CD4-positive, alpha-beta memory T cell (primary cell): ENCODE data around the gene PRTFDC1. TPM values are rescaled to one million over a fixed set of nuclear protein-coding genes. Genes with fewer than 3 reads are reported as not detected.

Experiments
- CTCF ChIA-PET: fragments of 350-600 bp; sonication (Branson Sonifier 250); formaldehyde crosslinking; loops from one replicate; lab custom pipeline; 2021; ENCODE audit warnings: inconsistent platforms; ENCODE audit not compliant: partially characterized antibody; lab: Charles Lee
- POLR2A ChIA-PET: fragments of 350-600 bp; sonication (Branson Sonifier 250); formaldehyde crosslinking; loops from one replicate; lab custom pipeline; 2021; ENCODE audit not compliant: partially characterized antibody; lab: Charles Lee
- DNase-seq, 5 donors: peaks; one replicate each; pipeline versions ENCODE4 v3.0.0 to v3.0.0-alpha.2; 2020 to 2022; ENCODE audit warnings: mixed read lengths in 1 of 5
- H3K27ac ChIP-seq: one replicate; pipeline ENCODE4 v1.7.0; 2013; ENCODE audit warnings: low read depth, low read length
- H3K27me3 ChIP-seq: 2 replicates; pipeline ENCODE4 v1.7.0; 2013; ENCODE audit warnings: mild to moderate bottlenecking, low read length, moderate library complexity; ENCODE audit not compliant: insufficient read depth
- H3K36me3 ChIP-seq: 2 replicates; pipeline ENCODE4 v1.7.0; 2013; ENCODE audit warnings: mild to moderate bottlenecking, low read length, moderate library complexity; ENCODE audit not compliant: insufficient read depth
- H3K4me1 ChIP-seq: 2 replicates; pipeline ENCODE4 v1.7.0; 2013; ENCODE audit warnings: mild to moderate bottlenecking, low read length, moderate library complexity; ENCODE audit not compliant: insufficient read depth
- H3K4me3 ChIP-seq, 2 donors: one replicate each; pipeline ENCODE4 v1.7.0; 2013; ENCODE audit warnings: low read length in 2 of 2, mild to moderate bottlenecking in 1 of 2
- H3K9me3 ChIP-seq, 2 donors: one replicate each; pipeline ENCODE4 v1.7.0; 2013; ENCODE audit warnings: low read length in 2 of 2, control low read depth in 1 of 2; ENCODE audit not compliant: control insufficient read depth in 1 of 2
- H3K27ac Mint-ChIP-seq, 7 donors: one replicate each; pipeline ENCODE4 v1.8.0; 2020 to 2021; ENCODE audit warnings: mixed read lengths in 7 of 7, mild to moderate bottlenecking in 6 of 7, inconsistent platforms in 3 of 7, moderate library complexity in 3 of 7
- H3K27me3 Mint-ChIP-seq, 2 donors: one replicate each; pipeline ENCODE4 v1.8.0; 2020 to 2021; ENCODE audit warnings: mixed read lengths in 2 of 2
- H3K36me3 Mint-ChIP-seq, 2 donors: one replicate each; pipeline ENCODE4 v1.8.0; 2020 to 2021; ENCODE audit warnings: mixed read lengths in 2 of 2, inconsistent platforms in 1 of 2, mild to moderate bottlenecking in 1 of 2
- H3K4me1 Mint-ChIP-seq, 4 donors: one replicate each; pipeline ENCODE4 v1.8.0; 2020 to 2021; ENCODE audit warnings: mixed read lengths in 4 of 4, mild to moderate bottlenecking in 1 of 4
- H3K4me3 Mint-ChIP-seq, 8 donors: one replicate each; pipeline ENCODE4 v1.8.0; 2020 to 2021; ENCODE audit warnings: mixed read lengths in 8 of 8, mild to moderate bottlenecking in 7 of 8, moderate library complexity in 6 of 8, inconsistent platforms in 3 of 8
- H3K9me3 Mint-ChIP-seq, 8 donors: one replicate each; pipeline ENCODE4 v1.8.0; 2020 to 2021; ENCODE audit warnings: mixed read lengths in 8 of 8, mild to moderate bottlenecking in 5 of 8, inconsistent platforms in 3 of 8, moderate library complexity in 1 of 8
- intact Hi-C: fragments of 100-400 bp; cut with micrococcal nuclease; formaldehyde crosslinking; loops from one replicate; pipeline ENCODE4 v1.15.1; 2023
- polyA plus RNA-seq, 2 donors: library from polyadenylated mRNA; unstranded; fragments of 300-500 nt; fragmentation: Illumina TruSeq; gene quantifications; one replicate each; pipeline ENCODE4 v1.2.3, GENCODE V29; 2021
- total RNA-seq, 2 experiments: library from RNA; stranded (reverse); gene quantifications; one replicate each; pipeline ENCODE4 v1.2.3, GENCODE V29; 2021

Gene PRTFDC1
- total and polyA plus RNA-seq, 4 experiments from 2014 or later = 0.21 to 0.97 (median 0.31) TPM

DNA sequence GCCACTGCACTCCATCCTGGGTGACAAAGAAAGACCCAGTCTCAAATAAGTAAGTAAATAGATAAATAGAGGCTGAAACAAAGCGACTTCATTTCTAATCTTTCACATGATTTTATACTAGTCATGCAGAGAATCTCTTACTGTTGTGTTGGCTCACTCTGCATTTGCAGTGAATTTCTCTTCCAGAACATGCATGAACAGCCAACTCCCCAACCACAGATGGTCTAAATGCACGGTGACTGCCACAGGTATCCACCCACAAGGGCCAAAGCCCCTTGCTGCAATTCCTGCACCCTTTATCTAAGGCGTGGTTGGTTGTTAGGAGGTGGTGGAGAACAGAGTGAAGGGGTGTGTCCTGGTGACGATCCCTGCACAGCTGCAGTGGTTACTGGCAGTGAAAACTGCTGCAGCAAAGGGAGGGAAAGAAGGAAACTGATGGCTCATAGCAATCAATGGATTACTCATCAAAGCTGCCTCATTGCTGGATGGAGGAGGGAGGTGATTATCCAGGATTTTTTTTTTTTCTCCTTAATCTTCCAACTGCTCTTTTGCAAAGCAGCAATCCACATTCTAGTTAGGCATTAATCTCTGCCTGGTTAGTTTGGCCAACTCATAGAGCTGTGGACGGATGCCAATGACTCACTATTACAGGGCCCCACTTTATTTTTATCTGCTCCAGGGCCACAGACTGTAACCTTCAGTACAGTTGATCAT, 50.6 kb downstream of the PRTFDC1 start:
- Histone ChIP-seq H3K9me3 (no peaks in the 10 kb centered on the region), H3K4me3 (no peak overlapping the region), H3K27me3 (no peaks in the 10 kb centered on the region), H3K36me3 (no peaks in the 10 kb centered on the region), H3K27ac (no peak overlapping the region), H3K4me1 (peaks cover 42% of the 10 kb centered on the region)
- peaks cover 1 to 8% of the 10 kb centered on the region in 2 donors for H3K36me3 Mint-ChIP-seq
- intact Hi-C loops = loop anchor here (2.0 to 5.0 kb wide), 2 partner anchors 19 to 35 kb away; no protein-coding TSS in a partner anchor
- H3K4me1 Mint-ChIP-seq = peaks cover 27 to 60% (median 35%) of the 10 kb centered on the region in 4 donors
- DNase-seq = no peak
- H3K4me3 Mint-ChIP-seq = peak overlapping the region in 5 of 8 donors; percentile 38 to 69 (median 66)
- no peaks in the 10 kb centered on the region for H3K9me3 Mint-ChIP-seq
- ChIA-PET POLR2A (interaction anchor here (0.8 to 0.9 kb wide), 2 partner anchors 15 to 114 kb away, joined by 3 to 4 read pairs; partner anchors contain the start of genes ENKUR and THNSL1), CTCF (interaction anchor here (0.6 kb wide), 1 partner anchor 122 kb away, joined by 3 read pairs; no protein-coding TSS in a partner anchor)
- no peaks in the 10 kb centered on the region for H3K27me3 Mint-ChIP-seq
- H3K27ac Mint-ChIP-seq = peak overlapping the region in 6 of 7 donors; percentile 11 to 86 (median 71)

DNA sequence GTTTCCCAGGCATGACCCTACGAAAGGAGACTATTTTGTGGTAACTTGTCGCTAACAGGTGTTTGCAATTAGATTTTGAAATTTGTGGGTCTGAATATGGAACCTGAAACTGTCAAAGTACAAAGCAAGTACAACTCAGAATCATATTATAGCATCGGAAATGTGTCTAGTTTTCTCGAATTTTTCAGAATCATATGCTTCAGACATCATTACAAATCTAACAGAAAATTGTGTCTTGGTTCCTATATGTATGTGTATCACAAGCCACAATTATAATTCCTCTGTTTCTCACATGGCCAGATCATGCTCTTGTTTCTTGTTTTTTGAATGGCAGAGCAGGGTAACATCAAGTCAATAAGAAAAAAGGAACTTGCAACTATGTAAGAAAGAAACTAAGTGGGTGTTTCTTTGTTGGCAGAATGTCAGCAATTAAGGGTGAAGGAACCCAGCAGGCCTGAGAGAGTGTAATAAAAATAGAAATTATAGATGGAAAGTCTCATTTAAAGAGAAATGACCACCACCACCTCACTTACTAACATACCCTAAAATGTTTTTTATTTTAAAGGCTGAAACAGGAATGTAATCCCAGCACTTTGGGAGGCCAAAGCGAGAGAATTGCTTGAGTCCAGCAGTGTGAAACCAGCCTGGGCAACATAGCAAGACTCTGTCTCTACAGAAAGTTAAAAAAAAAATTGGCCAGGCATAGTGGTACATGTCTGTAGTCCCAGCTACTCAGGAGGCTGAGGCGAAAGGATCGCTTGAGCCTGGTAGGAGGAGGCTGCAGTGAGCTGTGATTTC, 51.3 kb downstream of the PRTFDC1 start:
- intact Hi-C loops = loop anchor here (2.0 to 5.0 kb wide), 2 partner anchors 20 to 36 kb away; no protein-coding TSS in a partner anchor
- CTCF ChIA-PET = interaction anchor here (0.6 to 1.2 kb wide), 4 partner anchors 11 to 174 kb away, joined by 3 read pairs; partner anchors contain the start of gene PRTFDC1
- H3K9me3 Mint-ChIP-seq = no peaks in the 10 kb centered on the region

DNA sequence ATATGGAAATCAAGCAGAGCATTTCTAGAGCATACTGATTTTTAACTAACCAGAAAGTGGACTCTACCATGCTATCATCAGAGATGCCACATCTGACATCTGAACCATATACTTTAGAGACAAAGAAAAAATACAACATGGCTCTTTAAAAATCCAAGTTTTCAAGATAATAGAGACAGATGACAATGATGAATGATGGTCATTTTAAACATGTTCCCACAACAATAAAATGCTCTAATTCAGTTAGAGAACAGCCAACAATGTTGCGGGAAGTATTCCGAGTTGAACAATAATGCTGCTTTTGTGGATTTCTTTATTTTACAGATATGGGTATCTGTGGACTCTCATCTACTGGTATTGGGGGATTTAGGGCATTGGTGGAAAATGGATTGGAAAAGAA, 52.8 kb downstream of the PRTFDC1 start:
- H3K9me3 Mint-ChIP-seq = no peaks in the 10 kb centered on the region
- H3K27me3 Mint-ChIP-seq = no peaks in the 10 kb centered on the region
- intact Hi-C loops = loop anchor here (5.0 kb wide), 1 partner anchor 72 kb away; no protein-coding TSS in a partner anchor
- no peak for DNase-seq
- Histone ChIP-seq H3K4me1 (peaks cover 62% of the 10 kb centered on the region), H3K4me3 (no peak overlapping the region), H3K36me3 (no peaks in the 10 kb centered on the region), H3K9me3 (no peaks in the 10 kb centered on the region), H3K27ac (no peak overlapping the region), H3K27me3 (no peaks in the 10 kb centered on the region)
- H3K4me1 Mint-ChIP-seq = peaks cover 33 to 71% (median 48%) of the 10 kb centered on the region in 4 donors
- no peak overlapping the region for H3K4me3 Mint-ChIP-seq
- peaks cover 0 to 4% of the 10 kb centered on the region in 2 donors for H3K36me3 Mint-ChIP-seq
- peak overlapping the region in 1 of 7 donors; percentile 61 for H3K27ac Mint-ChIP-seq
- ChIA-PET CTCF (interaction anchor here (1.2 kb wide), 3 partner anchors 15 to 172 kb away, joined by 3 read pairs; partner anchors contain the start of gene PRTFDC1), POLR2A (interaction anchor here (1.1 kb wide), 2 partner anchors 11 kb away, joined by 3 read pairs; no protein-coding TSS in a partner anchor)

More for the DNA sequence above, 51.3 kb downstream of the PRTFDC1 start:
- Mint-ChIP-seq H3K36me3 (peaks cover 1 to 5% of the 10 kb centered on the region in 2 donors), H3K27ac (peak overlapping the region; percentile 5 to 81 (median 64)), H3K4me3 (peak overlapping the region in 5 of 8 donors; percentile 22 to 73 (median 51)), H3K27me3 (no peaks in the 10 kb centered on the region), H3K4me1 (peaks cover 27 to 65% (median 37%) of the 10 kb centered on the region in 4 donors)
- Histone ChIP-seq H3K27ac (no peak overlapping the region), H3K27me3 (no peaks in the 10 kb centered on the region), H3K4me1 (peaks cover 50% of the 10 kb centered on the region), H3K4me3 (no peak overlapping the region), H3K36me3 (no peaks in the 10 kb centered on the region), H3K9me3 (no peaks in the 10 kb centered on the region)
- no peak for DNase-seq
- POLR2A ChIA-PET = interaction anchor here (0.8 to 1.1 kb wide), 4 partner anchors 10 to 179 kb away, joined by 3 to 5 read pairs (median 3); no protein-coding TSS in a partner anchor

DNA sequence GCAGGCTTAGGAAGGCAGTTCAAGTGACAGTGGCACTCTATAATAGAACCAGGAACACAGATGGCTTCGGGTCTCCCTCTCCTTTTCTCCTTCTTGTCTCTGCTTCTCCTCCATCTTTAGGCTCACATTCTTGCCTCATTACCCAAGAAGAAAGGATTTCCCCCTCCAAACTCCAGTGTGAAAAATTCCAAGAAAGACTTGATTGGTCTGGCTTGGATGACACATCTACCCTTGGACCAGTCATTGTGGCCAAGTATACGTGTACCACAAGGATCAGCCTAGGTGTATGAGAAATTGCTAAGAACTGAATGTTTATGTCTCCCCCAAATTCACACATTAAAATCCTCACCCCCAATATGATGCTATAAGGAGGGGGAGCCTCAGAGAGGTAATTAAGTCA, 53.9 kb downstream of the PRTFDC1 start:
- Mint-ChIP-seq H3K36me3 (peaks cover 0 to 4% of the 10 kb centered on the region in 2 donors), H3K27ac (peak overlapping the region in 2 of 7 donors; percentile 9 to 64), H3K4me1 (peaks cover 38 to 80% (median 56%) of the 10 kb centered on the region in 4 donors), H3K4me3 (peak overlapping the region in 1 of 8 donors; percentile 3), H3K9me3 (no peaks in the 10 kb centered on the region), H3K27me3 (no peaks in the 10 kb centered on the region)
- POLR2A ChIA-PET = interaction anchor here (1.3 kb wide), 1 partner anchor 11 kb away, joined by 3 read pairs; no protein-coding TSS in a partner anchor
- Histone ChIP-seq H3K9me3 (no peaks in the 10 kb centered on the region), H3K36me3 (no peaks in the 10 kb centered on the region), H3K27me3 (no peaks in the 10 kb centered on the region), H3K4me3 (no peak overlapping the region), H3K27ac (no peak overlapping the region), H3K4me1 (peaks cover 73% of the 10 kb centered on the region)
- CTCF ChIA-PET = no interaction called here
- intact Hi-C loops = loop anchor here (5.0 kb wide), 1 partner anchor 71 kb away; no protein-coding TSS in a partner anchor
- no peak for DNase-seq

DNA sequence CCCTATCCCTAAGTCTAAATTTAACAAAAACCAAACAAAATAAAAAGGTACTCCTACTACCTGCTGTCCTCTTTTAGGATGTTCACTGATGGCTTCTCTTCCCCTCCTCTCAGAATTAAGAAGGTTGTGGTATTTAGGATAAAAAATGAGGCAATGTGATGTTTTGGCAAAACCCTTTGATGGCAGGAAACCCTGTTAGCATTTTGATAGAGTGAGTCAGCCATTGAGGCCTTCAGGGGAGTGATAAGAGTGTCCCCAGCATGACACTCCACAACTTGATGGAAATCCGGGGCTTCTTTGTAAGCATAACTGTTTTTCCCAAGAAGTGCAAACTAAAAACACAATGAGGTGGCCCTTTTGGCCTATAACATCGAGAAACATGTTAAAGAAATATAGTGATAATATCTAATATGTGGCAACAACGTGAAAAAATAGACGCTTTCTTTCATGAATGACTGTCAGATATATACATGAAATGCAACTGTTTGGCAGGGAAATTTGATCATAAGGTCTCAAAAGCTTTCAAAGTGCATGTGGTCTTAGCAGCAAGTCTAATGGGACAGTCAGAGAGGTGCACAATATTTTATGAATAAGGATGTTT, 55.0 kb downstream of the PRTFDC1 start:
- CTCF ChIA-PET = interaction anchor here (1.0 kb wide), 1 partner anchor 13 kb away, joined by 3 read pairs; no protein-coding TSS in a partner anchor

DNA sequence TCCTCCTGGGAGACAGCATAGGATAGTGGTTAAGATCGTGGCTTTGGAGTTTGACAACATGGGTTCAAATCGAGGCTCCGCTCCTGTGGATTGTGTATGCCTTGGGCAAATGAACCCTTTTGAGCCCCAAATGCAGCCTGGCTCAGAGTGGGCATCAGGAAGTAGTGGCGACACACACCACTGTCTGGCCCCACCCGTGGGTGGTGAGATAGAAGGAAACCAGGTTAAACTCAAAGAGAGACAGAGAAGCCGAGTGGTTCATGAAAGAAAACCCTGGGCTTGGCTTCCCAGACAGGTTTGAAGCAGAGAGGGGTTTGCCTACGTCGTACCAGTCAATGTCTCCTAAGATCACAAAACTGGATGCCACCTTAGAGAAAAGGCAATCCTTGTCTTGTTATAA, 57.7 kb downstream of the PRTFDC1 start:
- peak overlapping the region; percentile 35 for H3K27ac ChIP-seq
- no peaks in the 10 kb centered on the region for H3K36me3 ChIP-seq
- H3K36me3 Mint-ChIP-seq = peaks cover 0 to 10% of the 10 kb centered on the region in 2 donors
- peak overlapping the region; percentile 9 to 40 for H3K4me3 ChIP-seq
- peaks cover 0 to 2% (median 0%) of the 10 kb centered on the region in 8 donors for H3K9me3 Mint-ChIP-seq
- intact Hi-C loops = loop anchor here (2.0 to 5.0 kb wide), 2 partner anchors 67 to 170 kb away; no protein-coding TSS in a partner anchor
- POLR2A ChIA-PET = interaction anchor here (0.7 to 3.7 kb wide), 6 partner anchors 9 to 58 kb away, joined by 4 to 25 read pairs (median 5); partner anchors contain the start of gene PRTFDC1
- H3K4me1 Mint-ChIP-seq = peaks cover 31 to 84% (median 53%) of the 10 kb centered on the region in 4 donors
- peak overlapping the region; percentile 95 to 98 (median 96) for H3K27ac Mint-ChIP-seq
- H3K27me3 Mint-ChIP-seq = no peaks in the 10 kb centered on the region
- H3K4me3 Mint-ChIP-seq = peak overlapping the region; percentile 72 to 94 (median 86)
- CTCF ChIA-PET = interaction anchor here (0.8 to 2.3 kb wide), 4 partner anchors 10 to 171 kb away, joined by 3 to 7 read pairs (median 4); partner anchors contain the start of gene ARHGAP21
- no peaks in the 10 kb centered on the region for H3K9me3 ChIP-seq
- peak; percentile 24 to 54 (median 36) for DNase-seq
- H3K27me3 ChIP-seq = no peaks in the 10 kb centered on the region
- H3K4me1 ChIP-seq = peaks cover 62% of the 10 kb centered on the region

More for the DNA sequence above, 55.0 kb downstream of the PRTFDC1 start:
- Histone ChIP-seq H3K36me3 (no peaks in the 10 kb centered on the region), H3K27ac (no peak overlapping the region), H3K4me3 (no peak overlapping the region), H3K27me3 (no peaks in the 10 kb centered on the region), H3K4me1 (peaks cover 72% of the 10 kb centered on the region), H3K9me3 (no peaks in the 10 kb centered on the region)
- peak in 4 of 5 donors; percentile 16 to 37 (median 30) for DNase-seq
- Mint-ChIP-seq H3K27me3 (no peaks in the 10 kb centered on the region), H3K4me1 (peaks cover 38 to 84% (median 61%) of the 10 kb centered on the region in 4 donors), H3K9me3 (peaks cover 0 to 2% (median 0%) of the 10 kb centered on the region in 8 donors), H3K36me3 (peaks cover 0 to 4% of the 10 kb centered on the region in 2 donors), H3K4me3 (peak overlapping the region in 7 of 8 donors; percentile 1 to 64 (median 10)), H3K27ac (peak overlapping the region; percentile 38 to 88 (median 84))
- POLR2A ChIA-PET = interaction anchor here (1.3 kb wide), 1 partner anchor 10 kb away, joined by 3 read pairs; no protein-coding TSS in a partner anchor
- intact Hi-C loops = loop anchor here (1.0 to 5.0 kb wide), 3 partner anchors 10 to 70 kb away; no protein-coding TSS in a partner anchor
